HG03045 (cell line): ENCODE data around the gene FSTL4.

ENCODE experiments used
- ATAC-seq: cut with Tn5 transposase; IDR thresholded peaks from one replicate; pipeline ENCODE4 v1.9.1; 2021; ENCODE audit warnings: mild to moderate bottlenecking, moderate library complexity; ENCODE audit not compliant: unreplicated experiment

Gene FSTL4

DNA sequence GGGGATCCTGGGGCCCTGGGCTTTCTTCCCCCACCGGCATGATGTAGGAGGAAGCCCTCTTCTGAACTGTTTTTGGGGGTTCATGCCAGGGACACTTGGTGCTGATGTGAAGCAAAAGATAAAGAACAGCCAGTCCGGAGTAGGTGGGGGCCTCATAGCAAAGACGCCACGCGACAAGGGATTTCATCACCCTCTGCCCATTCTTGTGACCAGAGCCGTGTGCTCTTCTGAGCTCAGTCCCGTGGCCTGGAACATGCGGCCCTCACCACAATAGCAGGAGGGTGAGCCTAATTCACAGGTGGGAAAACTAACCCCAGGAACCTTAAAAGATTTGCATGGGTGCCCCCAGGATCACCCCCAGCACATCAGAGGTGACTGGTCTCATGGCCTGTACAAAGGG lies 334.6 kb downstream of the FSTL4 start:
- ATAC-seq, result no peak

DNA sequence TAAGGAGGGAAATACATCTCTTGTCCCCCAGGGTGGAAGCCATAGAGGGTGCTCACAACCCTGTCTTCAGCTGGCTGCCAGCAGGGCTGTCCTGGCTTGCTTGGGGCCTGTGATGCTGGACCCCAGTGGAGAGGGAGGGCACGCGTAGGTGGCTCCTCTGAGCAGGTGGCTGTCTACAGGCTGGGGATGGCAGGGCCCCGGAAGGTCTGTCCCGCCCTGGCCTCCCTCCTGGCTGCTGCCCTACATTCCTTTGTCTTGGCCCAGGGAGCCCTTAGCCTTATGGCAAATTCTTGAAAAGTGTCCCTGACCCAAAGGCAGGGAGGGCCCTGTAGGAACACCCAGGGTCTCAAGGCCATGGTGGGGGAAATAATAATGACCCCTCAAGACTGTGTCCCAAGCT lies 336.2 kb downstream of the FSTL4 start:
- no peak for ATAC-seq

DNA sequence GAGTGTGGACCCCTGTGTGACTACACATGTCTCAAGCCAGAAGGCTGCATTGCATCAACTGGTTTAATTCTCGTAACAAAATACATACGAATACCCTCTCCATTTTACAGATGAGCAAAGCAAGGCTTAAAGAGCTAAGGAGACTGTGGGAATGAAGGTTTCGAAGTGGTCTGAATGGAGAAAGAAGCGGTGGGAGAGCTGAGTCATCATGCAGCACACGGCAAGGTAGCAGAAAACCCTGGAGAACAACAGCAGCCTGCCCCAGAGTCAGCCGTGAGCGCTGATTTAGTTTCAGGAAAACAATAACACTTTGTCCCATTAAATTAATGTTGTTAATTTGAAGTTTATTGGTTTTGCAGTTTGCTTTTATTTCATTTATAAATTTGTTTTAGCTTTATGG lies 336.7 kb downstream of the FSTL4 start:
- ATAC-seq, result no peak

DNA sequence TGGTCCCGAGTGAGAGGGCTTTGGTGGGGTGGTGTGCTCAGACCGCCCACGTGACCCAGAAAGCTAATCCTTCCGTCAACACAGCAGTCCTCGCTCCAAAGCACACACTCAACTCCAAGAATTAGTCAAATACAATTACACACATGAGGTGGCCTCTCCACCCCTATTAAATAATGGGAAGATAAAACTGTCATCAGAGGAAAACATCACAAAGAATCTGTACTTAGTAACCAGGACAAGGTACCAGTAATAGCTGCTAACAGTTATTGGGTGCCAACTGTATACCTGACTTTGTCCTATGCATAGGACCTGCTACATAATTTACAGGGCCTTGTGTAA lies 337.8 kb downstream of the FSTL4 start:
- ATAC-seq, result no peak

DNA sequence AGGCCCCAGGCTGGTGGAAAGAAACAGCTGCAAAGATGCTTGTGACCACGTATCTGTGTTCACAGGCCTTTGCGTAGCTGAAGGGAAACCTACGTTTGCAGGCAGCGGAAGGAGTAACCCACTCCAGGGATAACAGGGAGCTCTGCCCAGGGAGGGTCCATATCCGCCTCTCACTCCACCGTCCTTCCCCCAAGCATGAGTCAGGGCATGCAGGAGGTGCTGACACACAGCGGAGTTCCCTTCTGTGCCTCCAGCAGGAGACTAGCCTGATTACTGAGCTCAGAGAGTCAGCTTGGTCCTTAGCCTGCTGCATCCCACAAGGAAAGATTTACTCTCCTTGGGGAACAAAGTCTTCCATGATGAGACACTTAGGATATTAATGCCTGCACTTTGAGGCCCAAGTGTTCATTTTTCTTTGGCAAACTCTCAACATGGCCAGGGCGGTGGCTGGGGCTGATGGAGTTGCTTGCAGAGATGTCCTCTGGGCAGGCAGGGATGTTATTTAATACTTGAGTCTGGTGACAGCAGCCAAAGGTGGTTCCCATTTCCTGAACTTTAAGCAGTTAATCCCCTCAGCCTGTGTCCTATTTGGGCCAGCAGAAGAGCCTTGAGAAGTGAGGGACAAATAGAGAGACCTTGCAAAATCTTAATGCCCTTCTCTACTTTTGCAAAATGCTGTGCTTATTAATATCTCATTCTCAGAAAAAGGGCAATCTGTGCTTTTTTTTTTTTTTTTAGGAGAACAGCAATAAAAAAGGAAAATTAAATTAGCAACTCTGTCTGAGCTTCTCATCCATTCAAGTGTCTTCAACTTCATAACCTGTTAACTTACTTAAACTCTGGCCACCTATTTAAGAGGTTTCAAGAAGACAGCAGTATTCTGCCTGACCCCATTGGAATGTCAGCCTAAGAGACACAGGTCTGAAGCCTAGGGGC lies 338.4 kb downstream of the FSTL4 start:
- ATAC-seq, result no peak

DNA sequence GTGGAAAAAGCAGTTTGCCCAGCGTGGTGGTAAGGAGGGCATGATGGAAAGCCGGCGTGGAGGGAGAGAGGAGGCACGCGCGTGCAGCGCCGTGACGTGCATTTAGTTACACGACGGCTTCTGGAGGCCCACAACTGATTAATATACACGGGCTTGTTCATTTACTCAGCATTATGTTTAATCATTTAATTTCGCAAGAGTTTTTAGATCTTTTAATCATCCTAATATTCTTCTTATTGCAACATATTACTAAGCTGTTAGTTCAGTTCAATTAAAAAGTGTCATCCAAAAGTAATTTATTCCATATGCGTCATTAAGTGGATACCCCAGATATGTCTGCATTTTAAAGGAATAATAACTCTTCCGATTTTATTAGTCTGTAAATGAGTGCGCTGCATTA lies 340.0 kb downstream of the FSTL4 start:
- ATAC-seq, result no peak

DNA sequence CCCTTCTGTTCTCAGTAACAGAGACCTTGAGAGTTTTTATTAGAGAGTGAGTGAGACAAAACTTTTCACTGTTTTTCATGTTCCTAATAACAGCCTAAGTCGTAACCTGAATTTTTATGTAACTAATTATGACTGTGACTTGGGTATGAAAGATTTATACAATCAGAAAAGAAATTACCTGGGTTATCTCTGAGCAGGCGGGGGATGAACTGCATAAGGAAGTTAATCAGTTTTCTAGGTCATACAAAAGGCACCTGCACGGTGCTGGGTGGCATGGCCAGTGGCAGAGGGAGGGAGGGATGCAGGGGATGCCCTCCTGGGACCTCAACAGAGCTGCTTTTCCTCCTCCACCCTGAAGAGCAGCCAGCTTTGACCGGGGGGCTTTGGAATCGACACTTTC lies 340.7 kb downstream of the FSTL4 start:
- ATAC-seq, result no peak

DNA sequence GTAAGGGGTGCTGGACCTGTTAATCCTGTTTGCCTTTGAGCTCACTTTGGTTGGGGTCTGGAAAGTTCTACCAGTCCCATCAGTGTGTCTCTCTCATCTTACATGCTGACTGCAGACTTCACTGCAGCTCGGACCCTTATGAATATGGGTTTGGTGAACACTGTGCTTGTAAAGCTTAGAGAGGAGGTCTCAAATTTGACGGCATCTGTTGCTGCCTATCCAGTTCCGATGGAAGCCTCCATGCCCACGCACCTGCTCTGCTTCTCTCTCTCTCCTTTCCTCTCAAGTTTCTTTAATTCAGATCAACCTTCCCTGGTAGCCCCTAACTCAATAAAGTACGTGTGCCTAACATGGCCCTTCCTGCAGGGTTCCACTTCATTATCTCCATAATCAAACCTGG lies 342.6 kb downstream of the FSTL4 start:
- no peak for ATAC-seq

DNA sequence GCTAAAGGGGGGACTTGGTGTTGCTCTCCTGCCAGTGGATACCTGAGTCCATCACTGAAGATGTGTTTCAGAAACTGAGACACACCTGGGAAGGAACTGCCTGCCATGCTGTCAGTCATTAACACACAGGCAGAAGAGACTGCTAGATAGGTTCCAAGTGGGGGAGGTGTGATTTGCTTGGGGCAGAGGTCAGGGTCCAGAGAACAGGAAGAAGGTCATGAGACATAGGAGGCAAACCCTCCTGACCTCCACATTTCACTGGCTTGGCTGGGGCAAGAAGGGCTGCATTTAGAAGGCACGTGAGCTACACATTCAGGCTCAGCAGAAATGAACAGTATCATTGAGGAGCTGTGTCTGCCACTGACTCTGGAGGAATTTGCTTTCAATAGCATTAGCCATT lies 344.7 kb downstream of the FSTL4 start:
- ATAC-seq, result no peak

DNA sequence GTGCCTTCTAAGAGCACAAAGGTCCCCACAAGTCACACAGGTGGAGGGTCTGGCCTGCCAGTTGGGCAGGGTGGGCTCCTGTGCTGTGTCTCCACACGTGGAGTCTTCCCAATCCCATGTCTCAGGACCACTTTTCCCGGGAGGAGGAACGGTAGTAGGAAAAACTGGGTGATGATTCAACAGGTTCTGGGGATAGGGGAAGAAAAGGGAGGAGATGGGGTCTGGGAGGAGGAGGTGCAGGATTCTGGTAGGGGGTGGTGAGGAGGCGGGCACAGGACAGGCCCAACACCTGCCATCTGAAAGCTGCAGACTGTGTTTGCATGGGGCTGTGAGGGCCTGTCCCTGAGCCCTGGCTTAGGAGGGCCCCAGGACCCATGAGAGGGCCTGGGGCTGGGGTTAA lies 345.4 kb downstream of the FSTL4 start:
- ATAC-seq, result no peak

DNA sequence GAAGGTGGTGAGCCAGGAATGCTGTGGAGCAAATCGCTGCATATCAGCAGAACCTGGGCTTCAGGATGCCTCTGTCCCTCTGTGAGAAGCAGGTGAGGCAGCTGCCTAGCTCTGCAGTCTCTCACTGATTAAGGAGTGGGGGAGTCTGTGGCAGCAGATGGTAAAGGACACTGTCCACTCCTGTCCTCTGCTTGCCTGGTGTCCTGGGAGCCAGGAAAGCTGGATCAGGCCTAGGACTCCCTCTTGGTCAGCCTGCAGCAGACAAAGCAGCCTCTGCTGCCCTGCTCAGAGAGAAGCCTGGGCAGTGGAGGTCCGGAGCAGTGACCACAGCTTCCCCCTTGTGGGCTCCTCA lies 345.8 kb downstream of the FSTL4 start:
- ATAC-seq, result no peak

DNA sequence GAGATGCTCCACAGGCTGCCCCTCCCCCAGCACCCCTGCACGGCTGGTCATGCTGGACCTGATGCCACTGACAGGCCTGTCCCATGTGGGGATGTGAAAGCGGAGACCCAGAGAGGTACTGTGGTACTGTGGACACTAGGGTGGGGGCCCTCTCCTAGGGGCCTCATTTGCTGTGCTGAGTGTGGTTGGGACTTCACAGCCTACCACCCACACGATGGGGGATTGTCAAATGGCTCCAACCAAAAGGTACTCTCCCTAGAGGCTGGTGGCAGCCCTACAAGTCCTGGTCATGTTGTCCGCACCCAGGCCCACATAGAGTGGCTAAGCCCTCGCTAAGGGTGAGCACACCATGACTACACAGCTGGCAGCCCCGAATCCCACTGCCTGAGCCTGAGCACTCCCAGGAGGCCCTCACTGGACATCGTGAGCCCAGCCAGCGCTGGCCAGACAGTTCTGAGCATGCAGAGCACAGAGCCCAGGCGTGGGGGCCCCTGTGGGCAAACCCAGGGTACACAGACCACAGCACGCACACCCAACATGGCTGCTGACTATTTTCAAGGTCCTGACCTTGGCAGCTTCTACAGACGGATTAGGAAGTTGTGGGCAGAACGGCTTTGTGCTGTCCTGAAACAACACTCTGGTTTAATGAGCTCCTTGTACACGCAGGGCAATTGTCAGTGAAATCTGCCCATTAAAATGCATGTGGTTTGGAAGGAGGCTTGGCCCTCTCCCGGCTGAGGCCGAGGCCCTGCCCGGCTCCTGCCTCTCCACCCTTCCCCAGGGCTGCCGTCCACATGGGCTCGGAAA lies 346.4 kb downstream of the FSTL4 start:
- ATAC-seq, result peak; percentile 56

DNA sequence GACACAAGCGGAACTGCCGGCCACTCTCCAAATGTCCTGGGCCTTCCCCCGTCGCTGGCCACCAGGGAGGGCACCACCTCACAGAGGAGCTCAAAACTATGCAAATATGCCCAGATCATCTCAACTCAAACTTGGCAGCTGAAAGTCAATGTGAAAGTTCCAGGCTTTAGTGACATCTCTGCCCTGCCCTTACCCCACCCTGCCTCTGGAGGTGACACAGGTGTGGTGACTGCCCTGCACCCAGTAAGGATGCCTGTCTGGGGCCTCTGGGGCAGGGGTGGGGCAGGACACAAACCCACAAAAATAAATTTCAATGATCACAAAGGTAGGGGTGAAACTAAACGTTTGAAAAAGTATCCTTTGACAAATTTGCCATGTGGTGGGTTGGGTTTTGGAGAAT lies 347.1 kb downstream of the FSTL4 start:
- peak; percentile 10 for ATAC-seq

DNA sequence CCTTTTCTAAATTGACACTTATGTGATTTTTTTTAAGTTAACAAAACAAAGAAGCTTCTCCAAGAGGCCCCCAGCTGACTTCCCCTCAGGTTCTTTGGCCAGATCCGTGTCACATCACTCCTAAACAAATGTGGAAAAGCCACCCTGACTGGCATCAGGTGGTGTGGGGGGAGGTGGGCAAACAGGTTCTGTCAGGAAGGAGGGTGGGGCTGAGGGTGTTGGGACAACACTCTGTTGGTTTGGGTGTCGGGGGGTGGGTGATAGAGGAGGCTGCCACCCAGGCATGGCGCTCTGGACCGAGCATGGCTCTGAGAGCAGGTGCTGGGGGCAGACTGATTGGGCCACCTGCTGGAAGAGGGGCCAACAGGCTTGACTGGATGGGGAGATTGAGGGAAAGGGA lies 349.7 kb downstream of the FSTL4 start:
- ATAC-seq, result no peak

DNA sequence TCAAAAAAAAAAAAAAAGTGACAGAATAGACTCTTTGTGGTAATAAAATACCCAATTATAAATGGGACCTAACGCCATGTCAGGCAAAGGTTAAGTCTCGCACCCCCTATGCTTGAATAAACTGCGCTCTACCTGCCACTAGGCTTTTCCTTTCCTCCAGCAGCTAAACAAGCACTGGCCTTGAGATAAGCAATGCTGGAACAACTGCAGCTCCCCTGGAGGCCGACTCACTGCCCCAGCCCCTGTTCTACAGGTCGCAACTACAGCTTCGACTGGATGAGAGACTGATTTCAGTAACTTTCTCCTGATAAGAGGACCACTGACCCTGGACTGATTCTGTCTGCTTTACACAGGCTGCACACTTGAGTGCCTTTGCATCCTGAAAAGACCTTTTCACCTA lies 350.3 kb downstream of the FSTL4 start:
- no peak for ATAC-seq

DNA sequence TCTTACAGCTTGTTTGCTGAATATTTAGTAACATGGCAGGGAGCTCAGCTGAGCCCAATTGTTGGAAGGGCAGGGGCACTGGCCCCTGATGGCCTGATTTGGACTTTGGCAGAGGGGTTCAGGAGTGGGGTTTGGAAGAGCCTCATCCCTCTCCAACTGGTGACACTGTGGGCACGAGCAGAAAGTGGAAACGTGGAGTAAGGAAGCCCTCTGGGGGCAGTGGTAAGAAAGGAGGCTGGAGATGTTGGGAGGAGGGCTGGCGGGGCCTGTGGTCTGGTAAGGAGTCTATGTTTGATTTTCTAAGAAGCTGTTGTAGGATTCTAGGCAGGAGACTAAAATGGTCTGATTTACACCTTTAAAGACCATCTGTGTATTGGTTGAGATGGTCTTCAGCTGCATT lies 351.6 kb downstream of the FSTL4 start:
- ATAC-seq, result no peak

DNA sequence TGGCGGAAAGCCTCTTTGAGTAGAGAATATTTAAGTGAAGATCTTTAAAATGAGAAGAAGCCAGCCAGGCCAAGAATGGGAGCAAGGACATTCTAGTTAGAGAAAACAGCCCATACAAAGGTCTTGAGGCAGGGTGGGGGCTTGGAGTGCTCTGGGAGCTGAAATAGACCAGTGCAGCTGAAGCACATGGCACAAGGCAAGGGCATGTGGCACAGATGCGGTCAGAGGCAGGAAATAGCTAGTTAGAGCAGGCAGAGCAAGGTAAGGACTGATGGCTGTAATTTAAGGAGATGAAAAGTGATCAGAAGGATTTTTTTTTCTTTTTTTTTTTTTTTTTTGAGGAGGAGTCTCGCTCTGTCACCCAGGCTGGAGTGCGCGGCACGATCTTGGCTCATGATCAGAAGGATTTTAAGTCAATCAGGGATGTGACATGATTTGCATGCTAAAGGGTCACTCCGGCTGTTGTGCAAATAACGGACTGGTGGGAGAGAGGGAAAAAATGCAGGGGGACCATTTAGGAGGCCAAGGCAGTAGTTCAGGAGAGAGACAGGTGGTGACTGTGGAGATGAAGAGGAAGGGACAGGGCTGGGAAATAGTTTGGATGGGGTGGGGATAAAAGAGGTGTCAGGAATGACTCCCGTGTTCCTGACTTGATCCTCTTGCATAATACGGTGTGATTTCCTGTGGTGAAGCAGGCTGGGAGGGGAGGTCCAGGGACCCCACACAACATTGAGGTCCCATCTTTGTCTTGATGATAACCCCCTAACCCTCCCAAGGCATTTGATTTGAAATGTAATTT lies 352.9 kb downstream of the FSTL4 start:
- no peak for ATAC-seq

DNA sequence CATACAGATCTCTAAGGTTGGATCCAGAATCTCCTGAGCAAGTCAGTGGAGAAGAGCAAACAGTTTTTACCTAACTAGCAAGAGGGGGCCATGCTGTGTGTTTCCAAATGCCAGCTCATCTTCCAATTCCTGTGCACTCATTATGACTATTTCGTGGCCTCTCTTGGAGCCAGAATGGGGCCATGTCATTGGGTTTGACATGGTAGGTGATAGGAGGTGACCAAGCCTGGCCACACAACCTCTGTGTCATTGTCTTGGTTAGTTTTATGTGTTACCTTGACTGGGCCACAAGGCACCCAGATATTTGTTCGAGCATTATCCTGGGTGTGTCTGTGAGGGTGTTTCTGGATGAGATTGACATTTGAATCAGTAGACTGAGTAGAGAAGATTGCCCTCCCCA lies 354.4 kb downstream of the FSTL4 start:
- no peak for ATAC-seq

DNA sequence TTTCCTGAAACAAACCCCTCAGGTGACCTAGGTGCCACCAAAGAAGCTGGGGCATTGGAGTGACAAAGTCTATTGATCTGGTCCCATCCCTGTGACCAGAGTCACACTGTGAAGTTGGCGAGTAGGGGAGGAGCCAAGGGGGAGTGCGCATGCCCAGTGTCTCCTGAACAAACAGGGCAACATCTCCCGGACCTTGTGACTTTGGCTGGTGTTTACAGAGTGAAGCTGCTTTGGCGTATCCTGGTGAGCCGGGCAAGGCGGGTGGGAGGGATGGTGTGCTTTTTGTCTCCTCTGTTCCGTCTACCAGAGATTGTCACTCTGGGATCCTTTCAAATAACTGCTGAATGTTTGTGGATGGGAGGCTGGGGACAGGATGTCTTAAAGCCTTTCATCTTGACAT lies 356.1 kb downstream of the FSTL4 start:
- ATAC-seq, result no peak

DNA sequence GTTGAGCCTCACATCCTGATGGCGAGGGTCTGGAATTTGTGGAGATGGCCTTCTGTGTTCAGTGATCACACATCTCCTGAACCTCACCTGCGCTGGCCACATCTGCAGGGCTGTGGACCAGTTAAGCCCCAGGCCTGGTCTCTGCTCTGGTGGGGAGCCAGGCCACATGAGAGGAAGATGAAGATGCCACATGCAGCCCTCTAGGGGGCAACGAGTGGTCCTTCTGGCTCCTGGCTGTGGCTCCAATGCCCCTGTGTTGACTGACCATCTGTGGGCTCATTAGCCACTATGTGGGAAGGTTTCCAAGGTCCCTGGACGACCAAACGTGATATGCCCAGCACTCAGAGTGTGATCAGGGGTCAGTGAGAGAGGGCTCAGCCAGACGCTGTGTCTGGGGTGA lies 357.5 kb downstream of the FSTL4 start:
- ATAC-seq, result no peak

DNA sequence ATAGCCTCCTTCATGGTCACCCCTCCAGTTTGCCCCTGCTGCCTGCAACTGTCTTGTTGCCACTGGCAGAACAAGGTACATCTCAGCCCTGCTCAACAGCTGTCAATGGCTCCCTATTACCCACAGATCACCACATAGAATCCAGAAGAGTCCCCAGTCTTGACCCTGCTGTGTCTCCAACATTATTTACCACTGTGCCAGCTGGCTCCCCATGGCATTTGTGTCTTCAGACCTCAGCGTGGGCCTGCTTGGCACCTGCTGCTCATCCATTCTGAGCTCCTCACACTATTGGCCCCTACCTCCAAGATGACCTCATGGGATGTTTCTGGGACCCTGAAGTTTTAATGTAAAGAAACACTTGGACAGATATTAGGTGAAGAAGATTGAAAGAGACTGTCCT lies 358.7 kb downstream of the FSTL4 start:
- ATAC-seq, result no peak

DNA sequence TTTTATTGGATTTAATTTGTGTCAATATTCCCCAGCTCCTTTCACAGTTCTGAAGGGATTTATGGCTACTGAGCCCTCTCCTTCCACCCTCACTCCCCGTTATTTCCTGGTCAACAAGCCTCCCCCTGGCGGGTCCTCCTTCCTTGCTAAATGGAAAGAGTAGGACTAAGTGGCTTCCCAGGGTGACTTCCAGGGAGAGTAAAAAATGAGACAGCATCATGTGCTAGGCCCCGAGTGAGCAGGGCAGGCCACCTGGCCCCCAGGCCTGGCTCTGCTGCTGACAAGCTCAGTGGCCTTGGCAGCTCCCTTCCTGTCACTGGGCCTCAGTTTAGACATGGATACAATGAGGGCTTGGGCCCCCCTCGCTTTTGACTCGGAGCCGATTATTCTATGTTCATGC lies 359.3 kb downstream of the FSTL4 start:
- ATAC-seq, result no peak
